GM18519 (cell line): Measurements from ENCODE around the gene TIMM23B.
"Not testable (repeated sequence)": the region's sequence is repeated elsewhere in the genome, so short reads cannot be mapped to it uniquely, and the experiment has no call there.

Source experiments
- ATAC-seq: cut with Tn5 transposase; IDR thresholded peaks from one replicate; pipeline ENCODE4 v1.9.1; 2021; ENCODE audit warnings: mild to moderate bottlenecking, moderate library complexity; ENCODE audit not compliant: unreplicated experiment, low FRiP score

The TIMM23B gene

DNA sequence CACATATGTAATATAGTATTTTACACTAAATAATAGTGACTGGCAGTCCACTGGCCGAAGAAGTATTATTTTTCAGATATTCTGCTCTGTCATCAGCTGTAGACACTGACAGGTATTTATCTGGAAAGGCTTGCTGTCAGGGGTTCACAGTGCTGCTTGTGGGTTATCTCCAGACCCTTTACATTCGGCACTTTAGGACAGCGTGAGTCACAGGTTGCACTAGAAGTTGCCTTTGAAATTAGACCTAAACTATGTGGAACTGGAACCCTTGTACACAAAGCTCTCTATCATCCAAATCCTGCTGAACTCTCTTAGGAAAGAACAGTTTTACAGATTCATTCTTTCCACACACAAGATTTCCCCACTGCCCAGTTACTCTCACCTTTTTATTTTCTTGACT, 30.2 kb downstream of the TIMM23B start:
- ATAC-seq: not testable (repeated sequence)

- ATAC-seq: not testable (repeated sequence)
Measured at GRCh38 chr10:49977756-49978155, 35.9 kb downstream of the TIMM23B start.

DNA sequence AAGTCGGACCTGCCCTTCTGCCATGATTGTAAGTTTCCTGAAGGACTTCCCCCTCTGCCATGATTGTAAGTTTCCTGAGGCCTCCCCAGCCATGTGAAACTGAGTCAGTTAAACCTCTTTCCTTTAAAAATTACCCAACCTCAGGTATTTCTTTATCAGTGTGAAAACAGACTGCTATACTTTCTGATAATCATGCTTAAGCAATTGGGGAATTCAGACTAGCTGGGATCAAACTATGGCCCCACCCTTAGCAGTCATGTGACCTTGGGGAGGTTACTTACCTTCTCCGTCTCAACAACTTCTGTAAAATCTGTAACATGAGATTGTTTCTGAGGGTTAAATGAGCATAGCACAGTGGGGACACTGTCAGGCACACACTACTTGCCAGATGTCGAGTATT, 45.4 kb downstream of the TIMM23B start:
- not testable (repeated sequence) for ATAC-seq

GRCh38 chr10:49988376-49988775, 46.5 kb downstream of the TIMM23B start, which contains the start of gene AGAP6:
Gene AGAP6, plus strand, starts transcription at chr10:49988406. Its CDS starts 310 bp downstream, at chr10:49988716.
- ATAC-seq: not testable (repeated sequence)

DNA sequence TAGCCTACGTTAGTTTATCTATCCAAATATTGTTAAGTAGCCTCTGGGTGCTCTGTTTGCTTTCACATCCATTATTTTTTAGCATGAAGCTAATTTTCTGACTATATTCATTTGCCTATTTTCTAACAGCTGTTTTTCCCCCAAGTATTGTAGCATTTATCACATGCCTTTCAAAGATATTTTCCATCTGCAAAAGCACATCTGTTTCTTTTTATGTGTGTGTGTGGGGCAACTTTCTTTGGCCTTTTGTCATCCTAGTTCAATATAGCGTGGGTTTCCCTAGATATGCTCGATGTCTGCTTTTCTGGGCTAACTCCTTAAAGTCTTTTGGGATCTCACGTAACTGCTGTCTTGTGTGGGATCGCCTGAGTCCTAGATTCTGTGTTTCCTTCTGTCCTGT, 53.5 kb downstream of the TIMM23B start:
- ATAC-seq: not testable (repeated sequence)

DNA sequence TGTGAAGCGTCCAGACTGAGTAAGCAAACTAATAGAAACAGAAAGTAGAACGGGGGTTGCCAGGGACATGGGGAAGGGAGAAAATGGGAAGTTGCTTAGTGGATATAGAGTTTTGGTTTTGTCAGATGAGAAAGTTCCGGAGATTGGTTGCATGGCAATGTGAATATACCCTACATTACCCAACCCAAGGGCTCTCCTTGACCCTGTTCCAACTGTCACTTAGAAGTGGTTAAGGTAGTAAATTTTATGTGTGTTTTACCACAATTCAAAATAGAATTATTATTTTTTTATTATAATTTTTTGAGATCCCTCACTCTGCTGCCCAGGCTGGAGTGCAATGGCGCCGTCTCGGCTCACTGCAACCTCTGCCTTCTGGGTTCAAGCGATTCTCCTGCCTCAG, 72.2 kb downstream of the TIMM23B start:
- not testable (repeated sequence) for ATAC-seq

- not testable (repeated sequence) for ATAC-seq
Measured at GRCh38 chr10:50015596-50016220, 73.9 kb downstream of the TIMM23B start.

DNA sequence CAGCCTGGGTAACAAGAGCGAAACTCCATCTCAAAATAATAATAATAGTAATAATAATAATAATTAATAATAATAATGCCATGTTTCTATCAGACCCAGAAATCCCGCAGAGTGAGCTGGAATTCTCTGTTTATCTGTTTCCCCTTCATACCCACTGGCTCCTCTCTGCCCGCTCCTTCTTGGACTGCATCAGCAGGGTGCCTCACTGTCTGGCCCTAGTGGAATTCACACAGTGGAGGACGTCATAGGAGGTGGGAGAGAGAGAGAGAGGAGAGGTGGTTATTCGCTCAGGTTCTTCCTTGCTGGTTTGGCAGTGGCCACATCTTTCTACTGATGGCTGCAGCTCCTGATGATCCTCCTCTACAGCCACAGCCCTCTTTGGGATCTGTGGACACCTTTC, 75.1 kb downstream of the TIMM23B start:
- ATAC-seq: not testable (repeated sequence)

DNA sequence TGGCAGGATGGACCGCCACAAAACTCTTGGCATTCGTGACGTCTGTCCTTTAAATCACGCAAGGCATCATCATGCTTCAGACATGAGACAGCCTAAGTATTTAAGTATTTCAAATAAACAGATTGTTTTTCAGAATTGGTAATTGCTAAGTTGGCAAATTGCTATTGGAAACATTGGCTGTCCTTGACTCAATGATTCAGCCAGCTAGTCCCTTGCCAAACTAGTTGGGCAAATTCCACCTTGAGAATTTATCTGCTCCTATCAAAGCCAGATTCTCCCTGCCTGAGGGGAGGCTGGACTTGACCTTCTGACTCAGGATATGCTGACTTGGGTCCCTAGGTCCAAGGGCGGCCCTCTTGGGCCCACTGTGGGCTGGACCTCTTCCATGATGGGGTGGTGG, 75.8 kb downstream of the TIMM23B start:
- ATAC-seq: not testable (repeated sequence)

DNA sequence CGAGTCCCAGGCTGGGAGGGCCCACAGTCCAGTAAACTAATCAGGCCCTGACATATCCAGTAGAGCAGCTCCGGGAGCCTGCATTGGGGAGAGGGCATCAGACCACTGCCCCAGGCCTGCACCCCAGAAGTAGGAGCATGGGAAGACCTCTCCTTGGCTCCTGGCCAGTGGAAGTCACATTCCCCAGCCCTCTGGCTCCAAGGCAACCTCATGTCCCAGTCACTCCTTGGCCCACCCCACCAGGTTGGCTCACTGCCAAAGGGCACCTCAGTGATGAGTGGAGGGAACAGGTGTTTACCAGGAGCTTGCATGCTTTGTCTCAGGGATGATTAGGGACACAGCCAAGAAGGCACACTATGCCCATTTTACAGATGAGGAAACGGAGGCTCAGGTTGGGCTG, 77.4 kb downstream of the TIMM23B start:
- not testable (repeated sequence) for ATAC-seq

GRCh38 chr10:50020451-50021024, 78.7 kb downstream of the TIMM23B start:
- ATAC-seq: not testable (repeated sequence)

DNA sequence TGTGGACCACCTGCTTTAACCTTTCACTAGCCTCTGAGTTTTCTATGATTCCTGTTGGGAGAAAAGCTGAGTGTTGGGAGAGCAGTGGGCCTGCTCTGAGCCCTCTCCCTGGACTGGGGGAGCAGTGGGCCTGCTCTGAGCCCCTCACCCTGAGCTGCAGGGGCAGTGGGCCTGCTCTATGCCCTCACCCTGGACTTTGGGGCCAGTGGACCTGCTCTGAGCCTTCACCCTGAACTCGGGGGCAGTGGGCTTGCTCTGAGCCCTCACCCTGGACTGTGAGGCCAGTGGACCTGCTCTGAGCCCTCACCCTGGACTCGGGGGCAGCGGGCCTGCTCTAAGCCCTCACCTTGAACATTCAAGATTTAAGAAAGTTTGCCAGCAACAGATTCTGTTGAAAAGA, 79.8 kb downstream of the TIMM23B start:
- no peak for ATAC-seq
